Thyroid gland (tissue), 4 donors: ENCODE measurements around the gene CCDC183.
"Not testable (repeated sequence)": the region's sequence is repeated elsewhere in the genome, so short reads cannot be mapped to it uniquely, and the experiment has no call there.

Experiments used
- CTCF ChIP-seq, 6 experiments: fragments of 200-600 bp in 3 of 6; fragments of 450-650 bp in 3 of 6; sonication (generic) in 3 of 6; IDR thresholded peaks; one replicate each; pipeline ENCODE4 v1.5.1; 2016 to 2019; ENCODE audit warnings: antibody characterized with exemption in 6 of 6, mild to moderate bottlenecking in 2 of 6, inconsistent platforms in 1 of 6, moderate library complexity in 1 of 6
- POLR2A ChIP-seq, 2 donors: fragments of 450-650 bp; IDR thresholded peaks; one replicate each; pipeline ENCODE4 v1.6.1; 2017; ENCODE audit warnings: antibody characterized with exemption in 2 of 2, mild to moderate bottlenecking in 2 of 2, moderate library complexity in 1 of 2

GRCh38 chr9:136803009-136803550 lies 6.9 kb downstream of the CCDC183 start:
- not testable (repeated sequence) for TF ChIP-seq POLR2A, CTCF (IDR thresholded peaks at IDR 0.05)
